Fibroblast of peridontal ligament (primary cell): ENCODE data around the gene KCNG2.
"Not testable (repeated sequence)": the region's sequence is repeated elsewhere in the genome, so short reads cannot be mapped to it uniquely, and the experiment has no call there.

Experiments
- DNase-seq: peaks from one replicate; pipeline ENCODE4 v3.0.0-alpha.2; 2010; ENCODE audit errors: extremely low read depth

KCNG2 gene, protein sequence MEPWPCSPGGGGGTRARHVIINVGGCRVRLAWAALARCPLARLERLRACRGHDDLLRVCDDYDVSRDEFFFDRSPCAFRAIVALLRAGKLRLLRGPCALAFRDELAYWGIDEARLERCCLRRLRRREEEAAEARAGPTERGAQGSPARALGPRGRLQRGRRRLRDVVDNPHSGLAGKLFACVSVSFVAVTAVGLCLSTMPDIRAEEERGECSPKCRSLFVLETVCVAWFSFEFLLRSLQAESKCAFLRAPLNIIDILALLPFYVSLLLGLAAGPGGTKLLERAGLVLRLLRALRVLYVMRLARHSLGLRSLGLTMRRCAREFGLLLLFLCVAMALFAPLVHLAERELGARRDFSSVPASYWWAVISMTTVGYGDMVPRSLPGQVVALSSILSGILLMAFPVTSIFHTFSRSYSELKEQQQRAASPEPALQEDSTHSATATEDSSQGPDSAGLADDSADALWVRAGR

DNA sequence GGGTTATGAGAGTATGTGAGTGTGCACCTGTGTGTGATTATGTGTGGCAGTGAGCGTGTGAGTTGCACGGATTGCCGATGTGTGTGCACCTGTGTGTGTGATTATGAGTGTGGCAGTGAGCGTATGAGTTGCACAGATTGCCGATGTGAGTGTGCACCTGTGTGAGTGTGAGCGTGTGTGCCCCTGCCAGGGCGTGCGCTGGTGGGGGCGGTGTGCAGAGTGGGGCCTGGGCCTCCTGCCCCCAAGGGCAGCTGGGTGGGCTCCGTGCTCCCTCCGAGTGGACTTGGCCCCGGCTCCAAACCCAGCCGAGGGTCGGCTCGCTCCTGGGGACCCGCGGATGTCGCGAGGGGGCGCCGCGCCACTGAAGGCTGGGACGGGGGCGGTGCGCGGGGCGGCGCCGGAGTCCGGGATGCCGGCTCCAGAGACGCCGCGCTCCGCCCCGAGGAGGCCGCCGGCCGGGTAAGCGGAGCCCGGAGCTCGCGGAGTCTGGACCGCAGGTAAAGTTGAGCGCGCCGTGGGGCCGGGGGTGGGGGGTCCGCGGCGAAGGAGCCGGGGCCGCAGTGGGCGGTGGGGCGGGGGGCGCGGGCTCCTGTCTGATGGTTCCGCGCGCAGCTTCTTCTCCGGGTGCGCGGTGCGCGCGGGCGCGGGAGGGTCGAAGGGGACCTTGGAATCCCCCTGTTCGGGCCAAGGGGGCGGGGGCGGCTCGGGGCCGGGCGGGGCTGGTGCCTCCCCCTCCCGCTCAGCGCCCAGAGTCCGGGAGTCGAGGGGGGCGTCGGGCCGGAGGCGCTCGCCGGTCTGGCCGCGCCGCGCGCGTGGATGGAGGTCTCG lies at the start of gene KCNG2:
Gene KCNG2, plus strand, starts transcription at position 421 of the 828 bp plus-strand sequence. CDS start 65,730 bp downstream, outside the sequence.
- DNase-seq: no peak

DNA sequence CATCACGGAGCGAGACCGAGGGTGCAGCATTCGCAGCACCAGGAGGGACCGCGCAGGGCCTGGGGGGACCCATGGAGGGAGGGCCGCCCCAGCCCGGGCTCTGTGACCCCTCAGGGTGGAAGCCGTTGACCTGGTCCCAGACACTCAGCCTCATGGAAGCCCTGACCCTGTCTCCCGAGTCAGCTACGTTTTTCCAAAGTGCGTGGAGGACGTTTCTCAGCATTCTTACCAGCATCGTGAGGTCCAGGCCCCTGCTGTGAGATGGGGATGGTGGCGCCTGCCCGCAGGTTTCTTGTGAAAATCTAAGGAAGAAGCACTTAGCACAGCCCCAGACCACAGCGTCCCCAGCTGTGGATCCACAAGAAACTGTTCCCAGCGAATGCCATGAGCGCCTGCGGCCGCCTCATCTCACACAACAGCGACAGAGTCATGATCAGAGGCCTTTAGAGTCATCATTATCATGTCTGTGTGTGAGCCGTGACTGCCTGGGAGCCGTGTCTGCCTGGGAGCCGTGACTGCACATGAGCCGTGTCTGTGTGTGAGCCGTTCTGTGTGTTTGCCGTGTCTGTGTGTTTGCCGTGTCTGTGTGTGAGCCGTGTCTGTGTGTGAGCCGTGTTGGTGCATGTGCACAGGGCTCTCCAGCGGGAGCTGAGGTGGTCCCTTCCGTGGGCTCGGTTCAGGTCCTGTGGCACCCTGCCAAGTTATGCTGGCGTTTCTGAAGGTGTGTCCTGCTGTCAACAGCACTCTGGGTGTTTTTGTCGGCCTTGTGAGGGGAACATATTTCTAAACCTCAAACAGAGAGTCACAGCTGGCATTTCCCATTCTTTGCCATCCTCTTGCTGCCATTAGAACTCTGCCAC lies 49.2 kb upstream of the KCNG2 start:
- no peak for DNase-seq

DNA sequence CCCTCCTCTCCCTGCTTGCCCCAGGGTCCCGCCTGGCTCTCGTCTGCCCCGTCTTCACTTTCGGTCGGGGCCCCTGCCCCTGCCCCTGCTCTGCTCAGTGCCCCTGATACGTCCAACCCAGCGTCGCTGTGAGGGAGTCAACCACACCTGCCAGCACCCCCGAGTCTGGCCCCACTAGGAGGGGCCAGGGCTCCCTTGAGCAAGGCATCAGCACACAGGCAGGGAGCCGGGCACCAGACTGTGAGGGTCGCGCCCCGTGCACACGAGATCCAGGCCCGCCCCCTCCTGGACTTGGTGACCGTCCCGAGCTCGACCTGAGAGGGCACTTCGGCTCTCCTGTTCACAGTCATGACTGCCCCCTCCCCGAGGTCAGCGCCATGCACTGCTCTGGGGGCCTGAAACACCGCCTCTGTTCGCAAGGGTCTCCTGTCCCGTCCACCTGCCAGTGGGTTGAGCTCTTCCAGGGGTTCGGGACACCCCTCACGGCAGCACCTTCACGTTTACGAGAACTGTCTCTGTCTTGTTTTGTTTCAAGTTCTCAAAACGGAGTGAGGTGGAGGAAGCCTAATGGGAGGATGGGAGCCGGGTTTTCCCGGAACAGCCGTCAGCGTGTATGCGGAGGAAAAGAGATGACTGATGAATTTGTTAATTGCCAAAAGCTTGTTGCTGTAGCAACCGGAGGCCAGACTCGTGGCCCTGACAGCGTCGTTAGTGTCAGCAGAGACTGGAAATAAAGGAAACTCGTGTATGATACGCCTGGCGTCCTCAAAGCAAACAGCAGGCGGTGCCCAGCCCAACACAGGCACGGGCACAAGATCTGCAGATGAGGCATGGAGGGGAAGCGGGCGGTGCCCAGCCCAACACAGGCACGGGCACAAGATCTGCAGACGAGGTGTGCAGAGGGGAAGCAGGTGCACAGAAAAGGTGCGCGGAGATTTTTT lies 48.2 kb upstream of the KCNG2 start:
- DNase-seq: no peak

DNA sequence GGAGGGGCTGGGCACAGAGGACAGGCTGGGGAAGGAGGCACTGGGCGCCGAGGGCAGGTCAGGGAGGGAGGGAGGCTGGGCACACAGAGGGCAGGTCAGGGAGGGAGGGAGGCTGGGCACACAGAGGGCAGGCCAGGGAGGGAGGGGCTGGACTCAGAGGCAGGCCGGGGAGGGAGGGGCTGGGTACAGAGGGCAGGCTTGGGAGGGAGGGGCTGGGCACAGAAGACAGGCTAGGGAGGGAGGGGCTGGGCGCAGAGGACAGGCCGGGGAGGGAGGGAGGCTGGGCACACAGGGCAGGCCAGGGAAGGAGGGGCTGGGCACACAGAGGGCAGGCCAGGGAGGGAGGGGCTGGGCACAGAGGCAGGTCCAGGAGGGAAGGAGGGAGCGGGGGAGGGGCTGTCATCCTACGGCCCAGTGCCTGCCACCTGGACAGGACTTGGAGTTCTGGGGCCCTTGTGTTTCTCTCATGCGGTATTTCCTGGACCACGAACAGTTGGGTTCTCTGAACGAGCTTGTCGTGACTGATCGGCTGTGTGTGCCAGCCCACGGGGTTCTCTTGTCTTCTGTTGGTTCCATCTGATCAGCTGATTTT lies 46.7 kb upstream of the KCNG2 start:
- no peak for DNase-seq

DNA sequence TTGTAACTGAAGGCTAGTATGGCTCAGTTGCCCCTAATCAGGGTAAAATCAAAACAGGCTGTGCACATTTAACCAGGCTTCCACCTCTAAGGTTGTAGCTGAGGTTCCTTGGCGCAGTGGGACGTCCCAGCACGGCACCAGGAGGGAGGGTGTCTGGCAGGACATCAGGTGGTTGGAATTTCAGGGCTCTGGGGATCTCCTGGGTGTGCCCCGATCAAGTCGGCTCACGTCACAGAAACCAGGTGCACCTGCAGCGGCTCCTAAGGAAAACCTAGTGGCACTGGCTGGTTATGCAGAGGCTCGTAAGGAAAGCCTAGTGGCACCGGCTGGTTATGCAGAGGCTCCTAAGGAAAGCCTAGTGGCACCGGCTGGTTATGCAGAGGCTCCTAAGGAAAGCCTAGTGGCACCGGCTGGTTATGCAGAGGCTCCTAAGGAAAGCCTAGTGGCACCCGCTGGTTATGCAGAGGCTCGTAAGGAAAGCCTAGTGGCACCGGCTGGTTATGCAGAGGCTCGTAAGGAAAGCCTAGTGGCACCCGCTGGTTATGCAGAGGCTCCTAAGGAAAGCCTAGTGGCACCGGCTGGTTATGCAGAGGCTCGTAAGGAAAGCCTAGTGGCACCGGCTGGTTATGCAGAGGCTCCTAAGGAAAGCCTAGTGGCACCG lies 45.7 kb upstream of the KCNG2 start:
- not testable (repeated sequence) for DNase-seq

DNA sequence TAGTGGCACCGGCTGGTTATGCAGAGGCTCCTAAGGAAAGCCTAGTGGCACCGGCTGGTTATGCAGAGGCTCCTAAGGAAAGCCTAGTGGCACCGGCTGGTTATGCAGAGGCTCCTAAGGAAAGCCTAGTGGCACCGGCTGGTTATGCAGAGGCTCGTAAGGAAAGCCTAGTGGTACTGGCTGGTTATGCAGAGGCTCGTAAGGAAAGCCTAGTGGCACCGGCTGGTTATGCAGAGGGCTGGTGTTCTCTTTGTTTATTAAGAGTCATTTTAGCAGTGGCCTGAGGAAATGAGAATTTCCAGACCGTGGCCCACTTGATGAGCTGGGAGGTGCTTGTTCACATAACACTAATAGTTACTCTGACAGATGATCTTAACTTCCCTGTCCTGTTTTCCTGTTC lies 44.8 kb upstream of the KCNG2 start:
- not testable (repeated sequence) for DNase-seq

DNA sequence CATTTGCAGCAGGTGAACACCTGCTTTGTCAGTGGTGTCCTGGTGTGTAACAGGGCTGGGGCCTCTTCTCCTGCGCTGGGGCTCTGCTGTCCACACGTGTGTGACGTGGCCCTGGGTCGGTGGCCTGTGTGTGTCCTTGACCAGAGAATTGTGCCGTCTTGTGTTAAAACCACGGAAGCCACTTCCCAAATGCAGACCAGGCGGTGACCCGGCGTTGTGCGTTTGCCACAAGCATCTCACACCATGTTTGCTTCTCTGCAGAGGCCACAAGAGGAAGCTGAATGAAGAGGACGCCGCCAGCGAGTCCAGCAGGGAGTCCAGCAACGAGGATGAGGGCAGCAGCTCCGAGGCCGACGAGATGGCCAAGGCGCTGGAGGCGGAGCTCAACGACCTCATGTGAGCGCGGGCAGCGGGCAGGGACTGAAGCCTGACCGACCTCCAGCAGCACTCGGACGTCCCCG lies 44.3 kb upstream of the KCNG2 start:
- DNase-seq: no peak

DNA sequence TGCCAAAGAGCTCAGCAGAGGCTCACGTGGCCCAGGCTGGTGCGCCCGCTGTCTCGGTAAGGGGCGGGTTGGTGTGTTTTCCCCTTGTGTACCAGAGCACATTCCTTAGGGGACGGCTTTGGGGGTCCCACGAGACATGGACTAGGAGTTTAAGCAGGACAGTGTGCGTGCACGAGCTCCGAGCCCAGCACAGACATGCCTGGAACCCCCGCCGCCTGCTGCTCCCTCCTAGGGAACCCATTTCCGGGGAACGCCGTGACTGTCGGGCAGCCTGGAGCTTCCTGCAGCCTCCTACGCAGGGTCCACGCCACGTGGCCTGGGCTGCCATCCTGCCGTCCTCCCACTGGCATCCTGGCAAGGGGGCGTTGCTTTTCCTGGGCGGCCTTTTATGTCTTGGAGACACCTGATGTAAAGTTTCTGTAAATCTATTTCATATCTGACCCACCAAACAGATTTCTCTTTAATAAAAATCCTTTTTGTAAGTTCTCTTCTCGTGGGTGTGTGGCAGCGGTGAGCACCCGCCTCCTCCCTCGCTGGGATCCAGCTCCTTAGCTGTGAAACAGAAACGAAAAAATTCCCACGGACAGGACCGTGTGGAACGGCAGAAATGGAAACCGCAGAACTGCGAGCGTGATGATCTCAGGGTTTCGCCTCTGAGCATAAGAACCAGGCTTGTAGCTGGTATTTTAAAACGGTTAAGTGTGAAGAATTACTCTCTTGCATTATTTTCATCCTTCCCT lies 43.5 kb upstream of the KCNG2 start:
- no peak for DNase-seq

DNA sequence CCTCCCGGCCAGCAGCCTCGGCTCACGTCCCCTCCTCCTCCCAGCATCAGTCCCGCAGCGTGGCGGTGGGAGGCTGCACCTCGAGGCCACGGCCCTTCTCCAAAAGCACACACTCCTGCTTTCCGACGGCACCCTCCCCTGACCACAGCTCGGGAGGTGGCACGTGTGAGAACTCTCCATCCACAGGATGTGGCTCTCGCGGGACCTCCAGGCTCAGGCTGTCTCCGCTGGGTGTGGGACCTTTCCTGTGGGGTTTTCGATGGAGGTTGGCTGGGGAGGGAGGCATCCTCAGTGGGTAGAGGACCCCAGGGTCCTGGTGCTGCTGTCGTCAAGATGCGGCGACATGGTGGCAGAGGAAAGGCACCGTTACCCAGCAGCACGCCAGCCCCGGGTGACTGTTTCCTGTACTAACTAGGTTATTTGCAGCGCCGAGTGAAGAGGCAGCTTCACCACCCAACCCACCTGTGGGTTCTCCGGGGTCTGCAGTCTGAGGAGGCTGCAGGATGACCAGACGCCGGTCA lies 42.8 kb upstream of the KCNG2 start:
- DNase-seq: no peak

DNA sequence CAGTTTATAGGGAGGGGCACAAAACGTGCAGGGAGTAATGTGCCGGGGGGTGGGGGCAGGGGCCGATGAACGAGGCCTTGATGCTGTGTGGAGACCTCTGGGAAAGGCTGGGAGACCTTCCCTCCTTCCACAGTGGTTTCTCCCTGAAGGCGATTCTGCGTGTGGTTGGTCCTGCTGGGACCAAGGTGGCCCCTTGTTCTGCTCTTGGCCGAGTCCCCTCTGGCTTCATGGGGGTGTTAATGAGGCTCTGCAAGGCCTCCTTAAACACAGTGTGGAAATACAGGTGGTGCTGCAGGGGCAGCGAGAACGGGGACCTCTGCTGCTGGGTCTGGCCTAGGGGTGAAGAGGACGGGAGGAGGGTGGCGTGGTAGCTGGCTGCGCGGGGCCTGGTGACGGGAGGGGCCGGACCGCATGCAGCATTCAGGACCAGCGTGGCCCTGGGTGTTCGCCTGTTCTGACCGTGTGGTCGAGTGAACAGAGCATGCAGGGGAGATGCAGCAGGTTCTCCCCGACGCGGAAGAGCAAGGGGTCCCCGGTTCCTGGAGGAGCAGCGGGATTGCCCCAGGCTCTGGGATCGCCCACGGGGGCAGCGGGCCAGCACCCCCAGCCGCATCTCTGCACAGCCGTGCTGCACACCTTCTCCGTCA lies 42.1 kb upstream of the KCNG2 start:
- DNase-seq: no peak

DNA sequence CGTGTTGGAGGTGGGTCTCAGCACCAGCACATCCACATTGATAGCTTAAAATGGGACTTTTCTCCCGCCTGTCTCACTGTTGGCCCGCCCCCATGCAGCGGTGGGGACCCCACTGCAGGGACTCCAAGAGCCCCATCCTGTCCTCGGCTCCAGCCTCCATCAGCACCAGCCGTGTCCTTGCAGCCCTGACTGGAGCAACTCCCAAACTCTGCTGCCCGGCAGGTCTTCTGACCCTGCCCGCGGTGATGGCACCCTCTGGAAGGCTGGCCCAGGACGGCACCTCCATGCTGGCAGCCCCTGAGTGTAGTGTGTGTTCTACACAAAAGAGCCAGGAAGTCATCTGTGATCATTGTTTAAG lies 41.6 kb upstream of the KCNG2 start:
- DNase-seq: no peak

DNA sequence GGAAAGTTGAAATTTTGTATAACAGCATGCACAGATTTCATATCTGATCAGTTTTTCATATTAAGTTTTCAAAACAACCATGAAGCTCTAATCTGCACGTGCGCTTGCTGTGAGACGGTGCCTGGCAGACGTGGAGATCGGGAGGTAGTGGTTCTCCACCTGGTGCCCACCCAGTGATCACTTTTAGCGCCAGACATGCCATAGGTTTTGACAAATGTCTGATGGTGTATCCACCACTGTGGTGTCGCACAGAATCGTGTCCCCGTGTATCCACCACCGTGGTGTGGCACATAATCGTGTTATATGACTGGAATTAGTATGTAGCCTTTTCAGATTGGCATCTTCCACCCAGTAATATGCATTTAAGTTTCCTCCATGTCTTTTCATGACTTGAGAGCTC lies 40.9 kb upstream of the KCNG2 start:
- no peak for DNase-seq

DNA sequence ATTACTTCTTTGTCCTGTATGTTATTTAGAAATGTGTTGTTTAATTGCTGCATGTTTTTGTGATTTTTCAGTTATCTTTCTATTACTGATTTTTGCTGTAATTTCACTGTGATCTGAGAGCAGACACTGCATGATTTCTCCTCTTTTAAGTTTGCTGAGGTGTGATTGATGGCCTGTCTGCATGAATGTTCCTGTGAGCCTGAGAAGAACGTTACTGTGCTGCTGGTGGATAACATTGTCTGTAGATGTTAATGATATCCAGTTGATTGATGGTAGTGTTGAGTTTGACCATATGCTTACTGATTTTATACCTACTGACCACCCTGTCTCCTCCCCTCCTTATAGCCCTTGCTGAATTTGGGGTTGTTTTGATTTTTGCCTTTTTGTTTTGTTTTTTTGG lies 37.4 kb upstream of the KCNG2 start:
- DNase-seq: no peak

DNA sequence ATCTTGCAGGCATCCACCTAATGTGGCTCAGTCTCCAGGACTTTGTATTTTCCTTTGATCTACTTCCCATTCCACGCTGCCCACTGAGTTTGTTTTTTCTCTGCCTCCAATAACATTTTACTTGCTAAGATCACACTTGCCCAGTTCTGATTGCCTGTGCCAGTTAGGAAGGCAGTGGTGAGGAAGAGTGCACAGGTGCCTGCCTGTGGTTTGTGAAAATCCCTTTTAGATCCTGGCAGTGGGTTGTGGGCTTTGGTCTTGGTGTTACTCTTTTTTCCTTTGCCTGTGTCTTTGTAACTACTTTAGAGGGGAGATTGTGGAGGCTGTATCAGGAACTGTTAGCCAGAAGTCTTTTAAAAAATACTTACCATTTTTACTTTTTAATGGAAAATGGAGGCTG lies 36.9 kb upstream of the KCNG2 start:
- DNase-seq: no peak

DNA sequence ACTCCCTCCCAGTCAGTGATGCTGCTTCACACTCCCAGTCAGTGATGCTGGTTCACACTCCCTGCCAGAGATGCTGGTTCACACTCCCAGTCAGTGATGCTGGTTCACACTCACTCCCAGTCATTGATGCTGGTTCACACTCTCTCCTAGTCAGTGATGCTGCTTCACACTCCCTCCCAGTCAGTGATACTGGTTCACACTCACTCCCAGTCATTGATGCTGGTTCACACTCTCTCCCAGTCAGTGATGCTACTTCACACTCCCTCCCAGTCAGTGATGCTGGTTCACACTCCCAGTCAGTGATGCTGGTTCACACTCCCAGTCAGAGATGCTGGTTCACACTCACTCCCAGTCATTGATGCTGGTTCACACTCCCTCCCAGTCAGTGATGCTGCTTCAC lies 34.3 kb upstream of the KCNG2 start:
- no peak for DNase-seq

DNA sequence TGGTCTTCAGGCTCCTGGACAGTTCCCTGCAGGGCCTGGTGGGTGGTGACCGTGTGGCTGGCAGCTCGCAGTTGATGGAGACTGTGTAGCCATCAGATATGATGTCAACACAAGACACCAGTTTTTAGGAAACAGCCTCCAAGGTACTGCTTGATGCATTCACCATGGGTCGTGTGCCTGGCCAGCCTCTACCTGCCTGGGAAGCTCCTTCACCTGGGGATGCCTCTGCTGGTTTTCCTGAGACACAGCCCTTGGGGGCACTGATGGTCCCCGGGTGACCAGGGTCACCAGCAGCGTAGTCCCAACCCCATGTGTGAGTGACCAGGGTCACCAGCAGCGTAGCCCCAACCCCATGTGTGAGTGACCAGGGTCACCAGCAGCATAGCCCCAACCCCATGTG lies 33.6 kb upstream of the KCNG2 start:
- no peak for DNase-seq

DNA sequence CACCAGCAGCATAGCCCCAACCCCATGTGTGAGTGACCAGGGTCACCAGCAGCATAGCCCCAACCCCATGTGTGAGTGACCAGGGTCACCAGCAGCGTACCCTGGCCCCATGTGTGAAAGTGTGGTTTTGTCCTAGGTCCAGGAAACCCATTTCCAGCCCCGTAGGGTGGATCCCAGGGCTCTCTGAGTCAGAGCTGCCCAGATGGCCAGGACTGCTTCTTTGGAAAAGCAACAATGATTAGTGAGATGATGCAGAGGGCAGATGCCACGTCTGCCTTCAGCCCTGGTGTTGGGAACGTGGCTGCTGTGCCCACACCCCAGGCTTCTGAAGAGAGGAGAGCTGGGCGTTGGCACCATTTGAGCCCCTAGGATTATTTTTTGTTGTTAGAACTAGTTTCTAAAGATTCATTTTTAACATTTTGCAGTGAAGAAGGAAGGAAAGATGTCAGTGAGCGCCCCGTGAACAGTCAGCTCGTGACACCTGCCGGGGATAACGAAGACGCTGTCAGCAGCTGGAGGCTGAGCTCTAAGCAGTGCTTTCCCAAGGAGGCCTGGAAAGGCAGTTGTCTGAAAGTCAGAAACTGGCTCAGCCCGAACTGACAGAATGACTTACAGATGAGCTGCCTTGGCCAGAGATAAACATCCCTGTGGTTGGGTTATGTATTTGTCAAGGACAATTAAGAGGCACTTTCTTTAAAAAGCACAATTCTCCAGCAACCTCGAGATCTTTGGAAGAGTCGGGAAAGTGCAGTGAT lies 32.1 kb upstream of the KCNG2 start:
- DNase-seq: peak; percentile 70

DNA sequence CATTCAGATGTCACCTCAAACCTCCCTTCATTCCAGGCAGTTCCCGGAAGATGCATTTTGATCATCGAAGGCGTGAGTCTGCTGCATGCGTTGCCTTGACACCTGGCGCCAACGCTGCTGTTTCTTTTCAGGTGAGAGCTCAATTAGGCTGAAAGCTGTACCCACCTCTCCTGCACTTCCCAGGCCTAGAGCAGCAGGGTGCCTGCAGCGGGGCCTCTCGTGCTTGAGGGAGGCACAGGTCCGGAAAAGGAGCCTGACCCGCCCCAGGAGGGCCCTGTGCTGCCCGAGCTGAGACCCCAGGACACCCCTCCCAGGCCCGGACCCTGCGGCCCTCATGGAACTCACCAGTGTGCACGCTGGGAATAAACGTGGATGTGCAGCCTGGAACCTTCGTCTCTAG lies 31.4 kb upstream of the KCNG2 start:
- no peak for DNase-seq
